ENCODE data around the gene DHX30. TPM values are rescaled to one million over a fixed set of nuclear protein-coding genes. Genes with fewer than 3 reads are reported as not detected.

The DHX30 gene
- total RNA-seq, 6 donors from 2014 or later: 57.0 to 105 (median 72.8) TPM

GRCh38 chr3:47803480-47804025 lies 615 bp downstream of the DHX30 start:
- DNase-seq (no peak), ATAC-seq (ENCODE audit: low FRiP score in 2 of 2) (no peak)
- peaks cover 0 to 31% (median 16%) of the 10 kb centered on the region in 4 donors for H3K36me3 ChIP-seq
- peak overlapping the region; percentile 94 to 99 (median 98) for H3K27ac ChIP-seq
- TF ChIP-seq EP300 (IDR thresholded peaks at IDR 0.05): no peak
- TF ChIP-seq POLR2A (IDR thresholded peaks at IDR 0.05): no peak
- TF ChIP-seq POLR2AphosphoS5 (IDR thresholded peaks at IDR 0.05): no peak
- TF ChIP-seq CTCF (IDR thresholded peaks at IDR 0.05): no peak
- H3K9me3 ChIP-seq: no peaks in the 10 kb centered on the region
- H3K4me3 ChIP-seq: peak overlapping the region; percentile 65 to 89 (median 76)
- 0% methylated on average over 8 to 17 of the region's 20 CpGs for WGBS, 2 donors
- H3K27me3 ChIP-seq: no peaks in the 10 kb centered on the region
- peaks cover 11 to 21% (median 14%) of the 10 kb centered on the region in 4 donors for H3K4me1 ChIP-seq

GRCh38 chr3:47804577-47804976 lies 1.6 kb downstream of the DHX30 start:
- no peaks in the 10 kb centered on the region for H3K27me3 ChIP-seq
- H3K36me3 ChIP-seq: peaks cover 0 to 41% (median 18%) of the 10 kb centered on the region in 4 donors
- no peak overlapping the region for H3K27ac ChIP-seq
- 94 to 96% methylated on average over 1 of the region's 1 CpG for WGBS, 2 donors
- no peak overlapping the region for H3K4me3 ChIP-seq
- TF ChIP-seq CTCF (IDR thresholded peaks at IDR 0.05) (no peak), POLR2A (IDR thresholded peaks at IDR 0.05) (no peak), POLR2AphosphoS5 (IDR thresholded peaks at IDR 0.05) (no peak), EP300 (IDR thresholded peaks at IDR 0.05) (no peak)
- no peak for ATAC-seq (ENCODE audit: low FRiP score in 2 of 2)
- no peak for DNase-seq
- peaks cover 11 to 21% (median 14%) of the 10 kb centered on the region in 4 donors for H3K4me1 ChIP-seq
- no peaks in the 10 kb centered on the region for H3K9me3 ChIP-seq

GRCh38 chr3:47813551-47814177 lies 10.7 kb downstream of the DHX30 start:
- ATAC-seq (ENCODE audit: low FRiP score in 2 of 2): no peak
- TF ChIP-seq EP300 (IDR thresholded peaks at IDR 0.05) (no peak), POLR2A (IDR thresholded peaks at IDR 0.05) (no peak), POLR2AphosphoS5 (IDR thresholded peaks at IDR 0.05) (no peak), CTCF (IDR thresholded peaks at IDR 0.05) (no peak)
- WGBS, 2 donors: 77 to 84% methylated on average over 8 of the region's 8 CpGs
- H3K4me3 ChIP-seq: no peak overlapping the region
- H3K27ac ChIP-seq: no peak overlapping the region
- no peak for DNase-seq
- no peaks in the 10 kb centered on the region for H3K4me1 ChIP-seq
- H3K9me3 ChIP-seq: no peaks in the 10 kb centered on the region
- H3K27me3 ChIP-seq: no peaks in the 10 kb centered on the region
- peaks cover 7 to 83% (median 43%) of the 10 kb centered on the region in 4 donors for H3K36me3 ChIP-seq

GRCh38 chr3:47817609-47818008 lies 14.7 kb downstream of the DHX30 start:
- Histone ChIP-seq H3K27me3 (no peaks in the 10 kb centered on the region), H3K9me3 (no peaks in the 10 kb centered on the region), H3K27ac (no peak overlapping the region), H3K36me3 (peaks cover 8 to 74% (median 40%) of the 10 kb centered on the region in 4 donors), H3K4me1 (no peaks in the 10 kb centered on the region), H3K4me3 (no peak overlapping the region)
- DNase-seq (no peak), ATAC-seq (ENCODE audit: low FRiP score in 2 of 2) (no peak)
- WGBS, 2 donors: 92 to 94% methylated on average over 6 to 7 of the region's 7 CpGs
- no peak for TF ChIP-seq CTCF (IDR thresholded peaks at IDR 0.05)

All from upper lobe of left lung (tissue), 6 donors.